ENCODE data around the gene APH1B.

DNA sequence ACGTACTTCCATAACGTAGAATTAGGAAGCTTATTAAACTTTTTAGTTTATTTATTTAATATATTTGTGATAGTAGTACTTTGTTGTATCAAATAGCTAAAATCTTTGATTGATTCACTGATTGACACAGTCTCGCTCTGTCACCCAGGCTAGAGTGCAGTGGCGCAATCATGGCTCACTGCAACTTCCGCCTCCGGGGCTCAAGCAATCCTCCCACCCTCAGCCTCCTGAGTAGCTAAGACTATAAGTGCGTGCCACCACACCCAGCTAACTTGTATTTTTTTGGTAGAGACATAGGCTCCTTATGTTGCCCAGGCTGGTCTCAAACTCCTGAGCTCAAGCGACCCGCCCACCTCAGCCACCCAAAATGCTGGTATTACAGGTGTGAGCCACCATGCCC, 5.7 kb downstream of the APH1B start:
- TF ChIP-seq ZNF274 (IDR thresholded peaks at IDR 0.05; ENCODE audit: low read depth, low read length) (no peak), SUZ12 (IDR thresholded peaks at IDR 0.05; ENCODE audit: extremely low read depth, insufficient read depth, insufficient read length) (no peak)
